Lung microvascular endothelial cell (primary cell): ENCODE results near the gene UNC5C. TPM values are rescaled to one million over a fixed set of nuclear protein-coding genes. Genes with fewer than 3 reads are reported as not detected.

ENCODE experiments used
- DNase-seq, 2 donors: peaks; one replicate each; pipeline versions ENCODE4 v3.0.0 to v3.0.0-alpha.2; 2010; ENCODE audit warnings: low read depth in 2 of 2
- total RNA-seq: library from RNA; depleted of rRNA; stranded (reverse); fragments of >200 nt; gene quantifications from 2 replicates; pipeline ENCODE4 v1.2.1, GENCODE V29; 2014

Gene UNC5C
- total RNA-seq, 1 donor from 2014 or later = under 0.01 TPM

DNA sequence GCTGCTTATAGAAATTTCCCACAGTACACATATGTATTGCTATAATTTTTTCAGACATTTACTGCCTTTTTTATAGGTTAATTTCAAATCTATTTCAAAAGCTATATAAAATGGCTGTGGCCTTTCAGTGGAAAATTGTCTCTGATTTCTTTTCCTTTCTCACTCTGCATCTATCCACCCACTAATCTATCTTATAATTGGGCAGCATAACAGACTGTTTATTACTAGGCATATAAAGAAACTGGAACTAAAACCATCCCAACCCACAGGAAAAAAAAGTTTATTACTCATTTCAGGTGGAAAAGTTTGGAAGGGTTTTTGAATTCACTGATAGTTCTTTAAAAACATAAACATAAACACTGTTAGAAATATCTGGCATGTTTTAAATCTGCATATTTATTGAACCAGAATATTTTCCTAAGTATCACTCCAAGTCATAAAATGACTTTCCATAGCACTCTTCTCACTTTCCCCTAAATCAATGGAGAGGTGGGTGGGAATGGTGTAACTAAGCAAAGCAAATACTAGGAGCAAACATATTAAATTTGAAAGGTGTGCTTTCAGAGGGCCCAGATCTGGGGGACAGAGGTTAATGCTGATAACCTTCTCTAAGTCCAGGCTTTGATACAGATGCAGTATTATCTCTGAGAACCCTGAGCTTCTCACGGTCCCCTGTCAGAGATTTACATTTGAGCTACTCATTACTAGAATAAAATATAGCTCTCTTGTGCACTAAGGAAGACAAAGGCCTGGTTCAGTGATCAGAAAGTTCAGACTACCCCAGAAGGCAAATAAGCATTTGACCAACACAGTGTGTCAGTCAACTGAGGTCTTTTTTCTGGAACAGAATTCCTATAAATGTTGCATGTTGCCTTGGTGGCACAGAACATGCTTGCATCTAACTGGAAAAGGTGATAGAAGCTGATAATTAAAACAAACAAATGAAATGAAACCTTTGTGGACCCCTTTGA is 328.3 kb downstream of the UNC5C start:
- DNase-seq = no peak

DNA sequence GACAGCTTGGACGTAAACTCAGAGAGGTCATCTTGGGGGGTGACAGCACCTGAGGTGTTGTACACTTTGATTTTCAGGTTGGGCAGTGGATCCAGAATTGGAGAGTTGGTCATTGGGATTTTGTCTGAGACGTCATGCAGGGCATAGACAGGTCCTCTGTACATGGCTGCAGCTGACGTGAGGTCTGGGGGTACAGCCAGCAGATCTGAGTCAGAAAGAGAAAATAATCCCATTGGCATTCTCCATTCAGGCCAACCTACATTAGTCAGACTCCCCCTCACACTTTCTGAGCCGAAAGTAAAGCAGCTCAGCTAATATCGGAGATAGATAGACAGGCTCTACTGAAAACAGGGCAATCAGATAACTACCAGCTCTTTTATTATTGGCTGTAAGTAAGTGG is 329.7 kb downstream of the UNC5C start:
- DNase-seq = no peak

DNA sequence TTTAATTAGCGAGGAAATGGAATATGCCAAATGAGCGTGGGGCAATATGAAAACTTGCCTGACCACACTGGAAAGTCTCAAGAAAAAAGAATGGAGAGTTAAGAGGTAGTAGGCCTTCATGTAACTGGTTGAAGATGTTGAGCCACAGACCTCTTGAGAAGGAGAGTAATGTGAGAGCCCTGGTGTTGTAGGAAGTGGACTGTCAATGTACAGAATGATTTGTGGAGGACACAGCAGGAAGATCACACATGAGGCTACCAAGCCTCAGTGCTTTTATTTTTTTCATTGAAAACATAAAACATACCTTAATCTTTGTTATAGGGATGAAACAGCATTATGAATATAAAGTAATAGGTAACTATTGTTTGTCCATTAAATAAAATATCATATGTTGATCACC is 331.6 kb downstream of the UNC5C start:
- DNase-seq = no peak

DNA sequence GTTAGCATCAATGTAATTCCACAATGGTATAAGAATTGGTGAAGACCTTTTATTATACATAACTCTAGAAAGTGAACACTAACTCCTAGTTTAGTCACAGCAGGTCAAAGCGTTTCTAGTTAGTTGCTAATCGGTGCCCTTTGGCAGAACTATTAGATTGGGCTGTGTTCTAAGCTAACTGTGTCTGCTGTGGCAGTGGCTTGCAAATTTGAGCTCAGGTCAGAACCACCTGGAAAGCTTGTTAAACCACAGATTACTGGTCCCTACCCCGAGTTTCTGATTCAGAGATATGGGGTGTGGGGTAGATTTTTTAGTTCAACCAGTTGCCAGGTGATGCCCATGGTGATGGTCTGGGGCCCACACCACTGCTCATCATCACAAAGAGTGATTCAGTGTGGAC is 332.1 kb downstream of the UNC5C start:
- no peak for DNase-seq

DNA sequence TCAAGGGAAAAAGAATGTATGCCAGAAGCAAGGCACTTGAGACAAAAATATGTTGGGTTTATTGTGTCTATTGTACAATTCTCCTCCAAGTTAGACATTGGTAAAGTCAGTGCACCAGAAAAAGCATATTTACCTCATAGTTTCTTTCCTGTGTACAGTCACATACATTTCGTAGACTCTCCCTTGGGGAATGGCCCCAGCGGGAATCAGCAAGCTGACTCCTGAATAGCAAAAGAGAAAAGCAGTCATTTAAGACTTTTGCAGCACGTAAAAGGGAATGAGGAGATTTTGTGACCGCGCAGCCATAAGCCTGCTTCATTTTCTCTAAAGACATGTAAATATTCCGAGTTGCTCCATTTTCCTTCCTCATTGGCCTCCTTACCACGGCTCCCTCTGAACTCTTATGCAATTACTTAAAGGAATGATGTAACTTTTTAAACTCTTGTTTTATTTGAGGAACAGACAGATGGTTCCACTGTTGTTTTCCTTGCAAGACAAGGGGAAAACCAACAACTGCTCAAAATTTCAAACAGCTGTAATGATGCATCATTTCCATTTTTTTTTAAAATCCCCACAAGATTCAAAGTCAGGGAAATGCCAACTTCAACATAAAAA is 332.7 kb downstream of the UNC5C start:
- no peak for DNase-seq

DNA sequence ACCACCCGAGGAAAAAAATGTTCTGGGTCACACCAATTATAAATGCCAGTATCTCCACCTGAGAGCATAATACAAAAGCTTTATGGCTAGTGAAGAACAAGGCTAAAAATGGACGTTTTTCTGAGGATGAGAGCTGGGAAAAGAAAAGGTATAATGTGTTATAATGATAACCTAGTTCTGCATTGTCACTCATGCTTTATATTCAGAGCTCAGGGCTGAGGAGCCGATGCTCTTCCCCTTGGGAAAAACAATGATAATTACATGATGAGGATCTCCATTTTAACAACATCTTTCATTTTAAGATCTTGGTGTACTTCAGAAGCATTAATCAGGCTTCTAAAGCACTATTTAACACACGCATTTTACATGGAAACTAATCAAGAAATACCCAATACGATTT is 333.7 kb downstream of the UNC5C start:
- DNase-seq = no peak

DNA sequence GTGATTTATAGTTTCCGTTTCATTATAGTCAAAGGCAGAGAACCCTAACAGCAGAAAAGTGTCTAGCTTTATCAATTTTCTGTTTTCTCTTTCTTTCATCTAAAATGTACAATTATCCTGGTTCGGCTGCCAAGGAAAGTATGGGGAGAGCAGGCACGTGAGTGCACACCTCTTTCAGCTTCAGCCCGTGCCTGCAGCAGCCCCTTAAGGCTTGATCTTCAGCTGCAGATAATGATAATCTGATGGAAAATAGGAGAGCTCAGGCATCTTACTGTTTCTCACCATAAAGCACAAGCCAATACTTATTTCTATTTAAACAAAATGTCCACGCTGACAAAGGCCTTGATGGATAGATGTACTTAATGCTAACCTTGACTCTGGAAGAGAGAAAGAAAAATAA is 334.4 kb downstream of the UNC5C start:
- DNase-seq = no peak

DNA sequence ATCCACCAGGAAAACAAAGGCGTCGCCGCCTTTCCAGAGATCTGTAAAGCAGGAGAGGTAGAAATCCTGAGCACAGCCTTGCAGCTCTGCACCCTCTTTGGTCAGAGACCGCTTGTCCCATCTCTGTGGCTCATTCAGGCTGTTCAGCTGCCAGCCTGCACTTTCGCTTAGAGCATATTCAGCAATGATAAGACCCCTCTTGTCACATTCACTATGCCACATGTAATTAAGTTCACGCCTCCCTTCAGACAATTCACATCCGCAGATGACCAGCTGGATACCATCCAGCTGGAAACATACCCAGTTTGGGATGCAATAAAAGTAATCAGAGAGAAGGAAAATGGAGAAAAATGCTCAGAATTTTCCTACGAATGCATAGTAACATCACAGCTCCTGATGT is 335.4 kb downstream of the UNC5C start:
- peak in 1 of 2 donors; percentile 22 for DNase-seq

DNA sequence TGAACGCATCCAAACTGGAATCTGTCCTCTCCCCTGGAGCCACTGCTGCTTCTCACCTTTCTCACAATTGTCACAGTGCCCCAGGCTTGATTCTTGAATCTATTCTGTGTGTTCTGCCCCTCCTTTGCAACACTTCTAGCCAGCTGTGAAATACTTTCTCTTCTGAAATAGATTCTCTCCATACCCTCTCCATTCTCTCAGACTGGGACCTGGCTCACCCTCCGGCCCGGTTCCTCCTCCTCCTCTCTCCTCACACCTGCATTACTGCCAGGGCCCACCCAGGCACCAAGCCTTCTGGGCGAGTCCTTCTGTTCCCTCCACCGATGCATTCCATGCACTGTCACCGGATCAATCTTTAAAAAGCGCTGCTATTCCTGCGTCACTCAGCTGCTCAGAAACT is 336.1 kb downstream of the UNC5C start:
- DNase-seq = no peak

DNA sequence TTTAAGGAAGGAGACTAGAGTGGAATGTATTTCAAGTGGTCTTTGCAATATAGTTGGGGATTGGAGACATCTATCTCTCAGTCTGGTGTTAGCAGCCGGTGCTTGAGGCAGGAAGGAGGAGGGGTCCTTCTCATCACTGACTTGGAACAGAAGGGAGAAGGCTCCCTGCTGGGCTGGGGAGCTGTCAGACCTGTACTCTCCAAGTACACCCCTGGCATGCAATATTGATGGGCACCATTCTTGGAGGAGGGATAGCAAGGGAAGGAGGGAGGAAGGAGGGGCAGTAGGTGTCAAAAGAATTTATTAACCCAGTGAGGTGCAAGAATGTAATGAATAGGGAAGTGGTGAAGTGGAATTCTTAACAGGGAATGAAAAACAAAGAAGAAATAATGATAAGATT is 338.8 kb downstream of the UNC5C start:
- no peak for DNase-seq

DNA sequence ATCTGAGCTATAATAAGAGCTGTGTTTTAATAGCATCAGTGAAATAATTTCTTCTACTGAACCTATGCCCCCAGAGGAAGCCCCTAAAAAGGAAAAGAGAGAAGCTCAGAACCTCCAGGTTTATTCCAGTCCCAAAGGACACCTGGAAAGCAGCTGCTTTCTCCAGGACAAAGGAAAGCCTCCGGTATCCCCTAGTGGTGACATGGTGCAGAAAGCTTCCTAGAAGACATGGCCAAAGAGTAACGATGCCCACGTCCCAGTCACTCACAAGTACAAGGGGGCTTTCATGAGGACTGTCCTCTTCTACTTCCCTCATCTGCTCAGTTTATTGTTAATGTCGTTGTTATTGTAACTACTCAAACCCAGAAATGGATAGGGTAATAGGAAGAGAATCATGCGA is 343.9 kb downstream of the UNC5C start:
- no peak for DNase-seq

DNA sequence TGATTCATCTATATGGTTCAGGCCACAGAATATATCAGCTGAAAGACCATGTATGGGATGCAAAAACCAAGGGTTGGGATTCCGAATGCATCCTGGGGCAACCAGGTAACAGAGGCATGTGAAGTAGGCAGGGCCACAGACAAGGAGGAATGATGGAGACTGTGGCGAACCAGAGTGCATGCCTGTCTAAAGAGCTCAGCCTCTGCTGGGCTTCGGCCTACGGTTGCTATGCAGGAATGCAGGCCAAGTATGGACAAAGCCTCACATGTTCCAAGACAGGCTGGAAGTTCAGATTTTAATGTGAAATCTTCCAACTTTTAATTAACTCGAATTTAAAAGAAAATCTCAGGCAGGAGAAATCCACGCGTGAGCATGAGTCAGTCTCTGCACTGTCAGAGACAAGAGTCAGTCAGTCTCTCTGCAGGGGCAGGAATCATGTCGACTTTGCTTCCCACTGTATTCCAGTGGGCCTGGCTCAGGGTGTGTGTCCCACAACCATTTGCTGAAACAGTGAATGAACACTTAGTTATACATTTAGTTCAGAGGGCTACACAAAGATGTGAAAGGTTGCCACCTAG is 344.4 kb downstream of the UNC5C start:
- DNase-seq = no peak

DNA sequence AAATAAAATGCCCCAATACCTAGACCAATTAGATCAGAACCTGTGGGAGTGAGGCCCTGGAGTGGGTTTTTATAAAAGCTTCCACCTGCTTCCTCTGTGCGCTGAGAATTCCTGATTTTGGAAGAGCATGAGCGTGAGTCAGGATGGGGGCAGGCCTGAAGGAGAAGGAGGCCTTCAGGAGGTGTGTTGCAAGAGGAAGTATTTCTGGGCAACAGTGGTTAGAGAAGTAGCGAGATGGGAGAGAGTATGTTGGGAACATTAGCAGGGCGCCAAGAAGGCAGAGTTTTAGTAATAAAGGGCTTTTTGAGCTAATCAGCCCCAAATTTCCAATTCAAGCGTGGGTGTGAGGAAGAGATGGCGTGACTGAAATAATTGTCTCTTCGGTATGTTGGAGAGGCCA is 349.8 kb downstream of the UNC5C start:
- DNase-seq = no peak

DNA sequence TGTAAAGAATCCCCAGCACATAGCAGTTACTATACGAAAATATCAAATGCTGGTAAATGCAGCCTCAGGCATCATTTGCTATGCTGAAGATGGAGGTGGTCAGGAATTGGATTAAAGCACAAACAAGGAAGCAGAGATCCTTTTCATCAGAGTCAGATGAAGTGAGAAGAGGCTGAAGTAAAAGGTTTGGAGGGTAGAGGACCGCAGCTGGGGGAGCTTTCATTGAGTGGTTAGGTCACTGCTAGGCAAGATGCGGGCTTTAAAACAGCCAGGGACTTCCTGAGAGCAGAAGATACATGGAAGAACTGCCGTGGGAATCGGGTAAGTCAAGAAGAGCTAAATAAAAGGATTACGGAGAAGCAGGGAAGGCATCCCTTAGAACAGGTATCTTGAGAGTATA is 351.4 kb downstream of the UNC5C start:
- DNase-seq = no peak

DNA sequence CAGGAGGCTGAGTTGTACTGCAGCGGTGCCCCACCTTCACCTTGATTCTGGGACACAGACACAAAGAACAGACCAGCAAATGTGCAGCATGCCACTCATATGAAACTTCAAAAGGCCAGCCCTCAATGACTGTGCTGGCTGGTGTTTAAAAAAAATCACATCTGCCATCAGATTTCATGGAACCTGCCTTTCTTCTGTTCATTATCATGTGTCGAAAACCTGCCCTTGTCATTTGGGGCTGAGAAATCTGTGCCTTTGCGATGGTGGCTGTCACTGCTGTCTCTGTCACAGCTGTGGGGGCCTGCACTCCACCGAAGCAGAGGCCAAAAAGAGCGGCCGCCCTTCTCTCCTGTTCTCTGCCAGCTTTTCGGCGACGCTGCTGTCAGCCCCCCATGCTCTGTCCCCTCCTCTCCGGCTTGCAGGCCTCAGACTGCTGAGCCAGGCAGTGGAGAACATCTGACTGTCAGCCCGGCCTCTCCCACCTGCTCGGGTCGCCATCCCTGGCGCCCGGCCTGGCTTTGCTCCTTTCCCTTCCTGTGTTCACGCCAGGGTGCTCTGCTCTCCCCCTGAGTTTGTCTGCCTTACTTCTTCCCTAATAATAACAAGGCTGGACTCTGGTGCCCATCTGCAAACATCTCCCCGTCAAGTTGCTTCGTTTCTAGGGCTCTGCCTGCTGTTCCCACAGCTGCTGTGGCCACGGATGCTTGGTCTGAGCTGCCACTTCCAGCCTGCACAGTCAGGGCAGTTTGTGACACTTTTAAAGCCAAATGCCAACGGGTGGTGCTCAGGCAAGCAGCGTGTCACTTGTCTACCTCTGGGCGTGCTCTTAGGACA is 355.2 kb downstream of the UNC5C start:
- DNase-seq = no peak

DNA sequence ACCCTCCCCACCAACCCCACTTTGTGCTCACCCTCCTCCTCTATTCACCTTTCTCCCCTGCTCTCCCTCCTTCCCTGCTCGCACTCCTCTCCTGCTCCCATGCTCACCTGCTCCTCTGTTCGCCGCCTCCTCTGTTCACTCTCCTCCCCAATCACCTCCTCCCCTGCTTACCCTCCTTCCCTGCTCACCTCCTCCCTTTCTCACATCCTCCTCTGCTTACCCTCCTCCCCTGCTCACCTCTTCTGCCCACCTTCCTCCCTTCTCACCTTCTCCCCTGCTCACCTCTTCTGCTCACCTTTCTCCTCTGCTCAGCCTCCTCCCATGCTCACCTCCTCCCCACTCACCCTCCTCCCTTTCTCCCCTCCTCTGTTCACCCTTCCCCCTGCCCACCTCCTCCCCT is 357.2 kb downstream of the UNC5C start:
- no peak for DNase-seq

DNA sequence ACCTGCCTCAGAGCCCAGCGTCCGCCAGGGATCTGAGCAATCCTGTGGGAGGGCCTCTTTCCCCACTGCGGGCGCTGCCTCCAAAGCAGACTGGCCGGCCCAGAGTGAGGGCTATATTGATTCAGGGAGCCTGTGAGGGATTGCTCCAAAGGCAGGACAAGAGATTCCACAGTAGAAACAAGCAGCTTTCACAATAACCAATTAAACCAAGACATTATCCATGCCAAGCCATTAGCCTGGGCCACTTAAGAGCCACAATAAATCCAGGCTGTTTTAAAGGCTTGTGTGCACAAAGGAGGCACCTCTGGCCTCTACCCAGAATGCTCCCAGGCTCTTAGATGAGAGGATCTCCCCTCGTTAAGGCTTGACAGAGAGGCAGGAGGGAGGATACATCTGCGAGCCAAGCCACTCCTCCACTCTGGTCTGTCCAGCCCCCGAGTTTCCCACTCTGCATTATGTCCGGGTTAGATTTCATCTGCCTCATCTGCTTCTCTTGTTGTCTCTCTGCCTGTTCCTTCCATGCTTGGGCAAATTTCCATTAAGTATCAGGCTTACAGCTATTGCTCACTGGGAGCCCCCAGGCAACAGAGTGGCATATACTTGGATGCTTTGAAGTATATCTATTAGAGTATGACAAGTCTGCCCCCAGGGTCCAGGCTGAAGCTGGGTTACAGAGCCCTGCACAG is 357.9 kb downstream of the UNC5C start:
- no peak for DNase-seq

DNA sequence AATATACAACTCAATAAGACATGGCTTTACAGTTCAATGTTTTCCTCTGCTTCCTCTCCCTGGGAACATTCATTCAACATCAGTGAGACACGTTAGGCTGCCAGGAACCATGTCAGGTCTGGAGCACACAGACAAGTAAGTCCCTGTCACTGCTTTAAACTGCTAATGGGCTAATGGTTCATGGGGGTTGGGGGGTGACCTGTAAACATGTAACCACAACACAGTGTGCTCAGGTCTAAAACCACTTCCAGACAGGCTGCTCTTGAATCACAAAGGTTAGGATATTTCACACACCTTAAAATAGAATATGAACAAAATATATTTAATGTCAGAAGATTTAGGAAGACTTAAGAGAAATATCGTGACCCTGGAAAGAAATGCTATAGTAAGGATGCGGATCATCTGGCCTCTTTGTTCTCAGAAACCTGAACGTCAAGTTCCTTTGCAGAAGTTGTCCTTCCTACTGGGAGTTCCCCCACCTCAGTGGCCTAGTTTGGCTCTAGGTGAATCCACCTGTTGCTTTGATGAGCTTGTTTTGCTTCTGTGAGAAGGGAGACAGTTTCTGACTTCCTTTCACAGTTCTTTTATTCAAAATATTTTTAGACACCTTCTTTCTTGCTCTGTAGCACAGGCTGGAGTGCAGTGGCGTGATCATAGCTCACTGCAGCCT is 359.9 kb downstream of the UNC5C start:
- no peak for DNase-seq

DNA sequence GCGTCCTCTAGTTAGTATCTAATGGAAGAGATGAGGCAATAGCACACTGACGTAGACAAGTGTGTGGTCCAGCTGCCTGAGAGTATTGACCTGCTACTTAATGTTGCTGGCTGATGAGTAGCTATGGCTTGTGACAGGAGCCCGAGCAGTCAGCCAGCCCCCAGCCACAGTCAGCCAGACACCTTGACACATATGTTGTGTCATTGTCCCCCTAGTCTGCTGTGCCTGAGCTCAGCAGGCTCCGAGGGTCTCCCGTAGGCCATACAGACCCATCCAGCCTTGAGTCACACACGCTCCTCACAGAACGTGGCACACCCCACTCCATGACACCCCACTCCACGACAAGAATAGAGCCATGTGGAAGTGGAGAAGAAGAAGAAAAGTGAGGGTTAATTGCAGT is 362.1 kb downstream of the UNC5C start:
- DNase-seq = no peak

DNA sequence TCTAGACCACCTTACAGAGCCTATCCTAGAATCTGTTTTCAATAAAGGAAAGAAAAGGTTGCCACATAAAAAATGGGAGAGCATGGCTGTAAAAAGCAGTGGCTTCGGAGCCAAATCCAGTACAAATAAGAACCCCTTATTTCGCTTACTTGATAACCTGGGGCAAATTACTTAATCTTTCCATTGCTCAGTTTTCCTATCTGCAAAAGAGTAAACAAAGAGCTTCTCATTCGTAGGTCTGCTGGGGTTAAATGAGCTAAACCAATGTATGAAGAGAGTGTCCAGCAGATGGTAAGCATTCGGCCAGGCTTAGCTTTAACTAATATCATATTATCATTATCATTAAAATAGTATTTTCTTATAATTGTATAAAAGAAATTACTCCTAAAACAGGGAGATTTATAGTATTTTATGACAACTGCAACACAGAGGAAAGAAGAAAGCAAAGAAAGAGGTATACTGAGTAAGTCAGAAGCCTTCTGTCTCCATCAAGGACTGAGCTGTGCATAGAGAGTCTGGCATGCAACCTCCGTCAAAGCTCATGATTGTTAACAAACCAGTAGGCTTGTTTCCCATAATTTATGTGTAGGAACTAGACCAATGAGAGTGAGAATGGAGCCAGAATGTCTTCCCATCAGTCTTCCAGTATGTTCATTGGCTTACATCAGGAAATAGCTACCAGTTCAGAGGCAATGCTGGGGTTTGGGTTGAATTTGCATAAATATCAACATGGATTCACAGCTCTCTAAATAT is 364.9 kb downstream of the UNC5C start:
- DNase-seq = no peak
